RWPE1 (cell line): ENCODE data around the gene EIF2B5.
"Not testable (repeated sequence)": the region's sequence is repeated elsewhere in the genome, so short reads cannot be mapped to it uniquely, and the experiment has no call there.

Experiments
- CTCF ChIA-PET: fragments of 350-600 bp; sonication (Branson Sonifier 250); formaldehyde crosslinking; extraction: SDS; loops from one replicate; lab custom pipeline; 2021; lab: Yijun Ruan, JAX
- POLR2A ChIA-PET: fragments of 400-600 bp; formaldehyde crosslinking; extraction: SDS; loops from one replicate; lab custom pipeline; 2020; ENCODE audit warnings: antibody characterized with exemption; ENCODE audit not compliant: low non-redundant PET; lab: Yijun Ruan, JAX
- DNase-seq: peaks from one replicate; pipeline ENCODE4 v3.0.0; 2012; ENCODE audit warnings: low spot score
- H3K27ac ChIP-seq: fragments of 450-650 bp; 2 replicates; pipeline ENCODE4 v1.5.1; 2017
- CTCF ChIP-seq: fragments of 450-650 bp; conservative IDR thresholded peaks from 2 replicates; pipeline ENCODE4 v1.5.1; 2017; ENCODE audit warnings: low read depth, mild to moderate bottlenecking

EIF2B5 gene

GRCh38 chr3:184154885-184155643 lies 19.9 kb downstream of the EIF2B5 start, which contains the start of gene DVL3:
TSS of gene DVL3 (plus strand) at chr3:184155377. CDS start at chr3:184155636, 259 bp downstream.
- peak; percentile 60 for DNase-seq
- no peak for TF ChIP-seq CTCF
- H3K27ac ChIP-seq, result peak within 1 kb of the TSS; percentile 95
- CTCF ChIA-PET, result interaction anchor here (0.6 kb wide), 1 partner anchor 153 kb away, joined by 3 read pairs; no protein-coding TSS in a partner anchor
- POLR2A ChIA-PET, result no interaction called here

- CTCF ChIA-PET, result interaction anchor here (0.6 to 1.1 kb wide), 5 partner anchors 25 to 260 kb away, joined by 3 to 6 read pairs (median 4); no protein-coding TSS in a partner anchor
- no peak for TF ChIP-seq CTCF
- peak overlapping the region; percentile 95 for H3K27ac ChIP-seq
- DNase-seq, result peak; percentile 35
- POLR2A ChIA-PET, result no interaction called here
Measured at GRCh38 chr3:184155644-184156521, 20.7 kb downstream of the EIF2B5 start.

- peak; percentile 36 for DNase-seq
- CTCF ChIA-PET, result interaction anchor here (1.1 kb wide), 1 partner anchor 261 kb away, joined by 6 read pairs; no protein-coding TSS in a partner anchor
- POLR2A ChIA-PET, result no interaction called here
- TF ChIP-seq CTCF, result no peak
- H3K27ac ChIP-seq, result peak overlapping the region; percentile 95
Measured at GRCh38 chr3:184156522-184156955, 21.4 kb downstream of the EIF2B5 start.

GRCh38 chr3:184157206-184157605 lies 22.0 kb downstream of the EIF2B5 start:
- CTCF ChIA-PET, result no interaction called here
- TF ChIP-seq CTCF, result no peak
- H3K27ac ChIP-seq, result peak overlapping the region; percentile 95
- POLR2A ChIA-PET, result no interaction called here
- DNase-seq, result no peak

- DNase-seq, result no peak
- TF ChIP-seq CTCF, result no peak
- ChIA-PET POLR2A (interaction anchor here (0.7 kb wide), 2 partner anchors 13 to 19 kb away, joined by 4 read pairs; no protein-coding TSS in a partner anchor), CTCF (interaction anchor here (0.8 kb wide), 1 partner anchor 266 kb away, joined by 3 read pairs; no protein-coding TSS in a partner anchor)
- no peak overlapping the region for H3K27ac ChIP-seq
Measured at GRCh38 chr3:184158404-184158803, 23.2 kb downstream of the EIF2B5 start.

- ChIA-PET CTCF (interaction anchor here (0.6 to 0.8 kb wide), 2 partner anchors 82 to 129 kb away, joined by 3 to 5 read pairs; no protein-coding TSS in a partner anchor), POLR2A (no interaction called here)
- peak overlapping the region; percentile 24 for H3K27ac ChIP-seq
- TF ChIP-seq CTCF, result no peak
- DNase-seq, result no peak
Measured at GRCh38 chr3:184160456-184160855, 25.3 kb downstream of the EIF2B5 start.

GRCh38 chr3:184162571-184163070 lies 27.5 kb downstream of the EIF2B5 start:
- CTCF ChIA-PET, POLR2A ChIA-PET, DNase-seq, H3K27ac ChIP-seq: not testable (repeated sequence)
